Esophagus (tissue), 2 donors: Measurements from ENCODE around the gene MYH16. TPM values are rescaled to one million over a fixed set of nuclear protein-coding genes. Genes with fewer than 3 reads are reported as not detected.

Experiments
- H3K27ac ChIP-seq, 2 donors: one replicate each; pipeline ENCODE4 v1.5.1; 2013; ENCODE audit warnings: low read depth in 2 of 2, mild to moderate bottlenecking in 2 of 2, inconsistent platforms in 1 of 2, low read length in 1 of 2, moderate library complexity in 1 of 2
- H3K27me3 ChIP-seq, 2 donors: one replicate each; pipeline ENCODE4 v1.6.1; 2013; ENCODE audit warnings: low read length in 2 of 2, control low read depth in 1 of 2, mild to moderate bottlenecking in 1 of 2; ENCODE audit not compliant: insufficient read depth in 2 of 2, control insufficient read depth in 1 of 2
- H3K36me3 ChIP-seq, 2 donors: one replicate each; pipeline ENCODE4 v1.6.1; 2013; ENCODE audit warnings: low read length in 1 of 2; ENCODE audit not compliant: control insufficient read depth in 2 of 2, insufficient read depth in 2 of 2
- H3K4me1 ChIP-seq, 2 donors: one replicate each; pipeline ENCODE4 v1.6.1; 2013; ENCODE audit warnings: low read length in 1 of 2; ENCODE audit not compliant: control insufficient read depth in 2 of 2, insufficient read depth in 2 of 2
- H3K4me3 ChIP-seq, 2 donors: one replicate each; pipeline ENCODE4 v1.5.1; 2013; ENCODE audit warnings: low read length in 2 of 2, mild to moderate bottlenecking in 2 of 2, low read depth in 1 of 2, moderate library complexity in 1 of 2
- H3K9me3 ChIP-seq, 2 donors: one replicate each; pipeline ENCODE4 v1.6.1; 2013; ENCODE audit warnings: mild to moderate bottlenecking in 2 of 2, low read depth in 1 of 2, low read length in 1 of 2, moderate library complexity in 1 of 2; ENCODE audit not compliant: control insufficient read depth in 2 of 2, insufficient read depth in 1 of 2
- WGBS, 2 donors: extraction: QIAGEN DNeasy Blood & Tissue Kit; methylation state at CpG; one replicate each; pipeline ENCODE4 v1.1.7; 2013; 5-methylcytosine and 5-hydroxymethylcytosine counted together
- polyA plus RNA-seq, 2 donors: library from polyadenylated mRNA; stranded (reverse); fragments of 200-250 nt; gene quantifications; one replicate each; pipeline ENCODE4 v1.2.3, GENCODE V29; 2013
- donor health status: healthy with polysubstance abuse.
- donor health status: Bipolar disorder and iron deficiency.

Gene MYH16
- polyA plus RNA-seq, 2 donors, result 0.04 TPM; not detected in 1

GRCh38 chr7:99292127-99292526 is 19.5 kb downstream of the MYH16 start:
- Histone ChIP-seq H3K9me3 (no peaks in the 10 kb centered on the region), H3K4me1 (no peaks in the 10 kb centered on the region), H3K36me3 (no peaks in the 10 kb centered on the region), H3K4me3 (no peak overlapping the region), H3K27ac (no peak overlapping the region), H3K27me3 (no peaks in the 10 kb centered on the region)
- 89 to 93% methylated on average over 14 of the region's 14 CpGs for WGBS, 2 donors

- Histone ChIP-seq H3K4me3 (no peak overlapping the region), H3K27ac (peak overlapping the region in 1 of 2 donors; percentile 14), H3K9me3 (no peaks in the 10 kb centered on the region), H3K36me3 (no peaks in the 10 kb centered on the region), H3K4me1 (no peaks in the 10 kb centered on the region), H3K27me3 (no peaks in the 10 kb centered on the region)
- WGBS, 2 donors, result 97 to 100% methylated on average over 1 of the region's 1 CpG
Measured at GRCh38 chr7:99293167-99293566, 20.5 kb downstream of the MYH16 start.

GRCh38 chr7:99293650-99294049 is 21.0 kb downstream of the MYH16 start:
- H3K27me3 ChIP-seq, result no peaks in the 10 kb centered on the region
- no peaks in the 10 kb centered on the region for H3K9me3 ChIP-seq
- H3K4me3 ChIP-seq, result no peak overlapping the region
- H3K36me3 ChIP-seq, result no peaks in the 10 kb centered on the region
- no peaks in the 10 kb centered on the region for H3K4me1 ChIP-seq
- H3K27ac ChIP-seq, result no peak overlapping the region
- 79 to 80% methylated on average over 4 of the region's 4 CpGs for WGBS, 2 donors

- no peaks in the 10 kb centered on the region for H3K9me3 ChIP-seq
- 86 to 88% methylated on average over 5 of the region's 5 CpGs for WGBS, 2 donors
- no peaks in the 10 kb centered on the region for H3K4me1 ChIP-seq
- H3K27me3 ChIP-seq, result no peaks in the 10 kb centered on the region
- H3K4me3 ChIP-seq, result no peak overlapping the region
- H3K36me3 ChIP-seq, result no peaks in the 10 kb centered on the region
- H3K27ac ChIP-seq, result no peak overlapping the region
Measured at GRCh38 chr7:99296471-99296870, 23.8 kb downstream of the MYH16 start.

GRCh38 chr7:99301496-99301895 is 28.9 kb downstream of the MYH16 start:
- no peaks in the 10 kb centered on the region for H3K4me1 ChIP-seq
- no peaks in the 10 kb centered on the region for H3K27me3 ChIP-seq
- H3K9me3 ChIP-seq, result no peaks in the 10 kb centered on the region
- no peaks in the 10 kb centered on the region for H3K36me3 ChIP-seq
- H3K4me3 ChIP-seq, result no peak overlapping the region
- 89 to 91% methylated on average over 19 of the region's 19 CpGs for WGBS, 2 donors
- no peak overlapping the region for H3K27ac ChIP-seq

- no peak overlapping the region for H3K27ac ChIP-seq
- no peaks in the 10 kb centered on the region for H3K36me3 ChIP-seq
- no peaks in the 10 kb centered on the region for H3K27me3 ChIP-seq
- no peak overlapping the region for H3K4me3 ChIP-seq
- H3K9me3 ChIP-seq, result no peaks in the 10 kb centered on the region
- no peaks in the 10 kb centered on the region for H3K4me1 ChIP-seq
- 90 to 92% methylated on average over 16 of the region's 16 CpGs for WGBS, 2 donors
Measured at GRCh38 chr7:99305473-99306260, 33.0 kb downstream of the MYH16 start.

GRCh38 chr7:99308461-99309074 is 35.9 kb downstream of the MYH16 start:
- WGBS, 2 donors, result 79 to 81% methylated on average over 7 of the region's 7 CpGs
- H3K4me3 ChIP-seq, result no peak overlapping the region
- H3K27ac ChIP-seq, result peak overlapping the region in 1 of 2 donors; percentile 47
- no peaks in the 10 kb centered on the region for H3K9me3 ChIP-seq
- no peaks in the 10 kb centered on the region for H3K4me1 ChIP-seq
- H3K27me3 ChIP-seq, result no peaks in the 10 kb centered on the region
- H3K36me3 ChIP-seq, result no peaks in the 10 kb centered on the region

GRCh38 chr7:99309111-99309510 is 36.5 kb downstream of the MYH16 start:
- H3K4me3 ChIP-seq, result no peak overlapping the region
- no peaks in the 10 kb centered on the region for H3K4me1 ChIP-seq
- 84 to 86% methylated on average over 7 of the region's 7 CpGs for WGBS, 2 donors
- H3K27me3 ChIP-seq, result no peaks in the 10 kb centered on the region
- no peak overlapping the region for H3K27ac ChIP-seq
- H3K36me3 ChIP-seq, result no peaks in the 10 kb centered on the region
- H3K9me3 ChIP-seq, result no peaks in the 10 kb centered on the region

GRCh38 chr7:99310004-99310403 is 37.4 kb downstream of the MYH16 start:
- no peaks in the 10 kb centered on the region for H3K9me3 ChIP-seq
- H3K27ac ChIP-seq, result no peak overlapping the region
- no peaks in the 10 kb centered on the region for H3K27me3 ChIP-seq
- no peaks in the 10 kb centered on the region for H3K36me3 ChIP-seq
- WGBS, 2 donors, result 96% methylated on average over 4 of the region's 4 CpGs
- no peak overlapping the region for H3K4me3 ChIP-seq
- H3K4me1 ChIP-seq, result no peaks in the 10 kb centered on the region

DNA sequence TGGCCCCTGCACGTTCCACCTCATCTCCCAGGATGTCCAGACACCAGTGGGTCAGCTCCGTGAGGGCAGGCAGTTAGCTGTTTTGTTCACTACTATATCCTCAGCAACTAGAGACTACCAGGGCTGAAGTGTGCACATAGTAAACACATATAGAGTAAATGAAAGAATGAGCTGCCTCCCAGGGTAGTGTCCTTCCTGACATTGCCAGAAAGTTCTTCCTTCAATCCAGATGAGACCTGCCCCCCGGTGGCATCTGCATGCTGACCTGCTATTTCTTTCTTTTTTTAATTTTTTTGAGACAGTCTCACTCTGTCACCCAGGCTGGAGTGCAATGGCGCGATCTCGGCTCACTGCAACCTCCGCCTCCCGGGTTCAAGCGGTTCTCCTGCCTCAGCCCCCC is 39.1 kb downstream of the MYH16 start:
- Histone ChIP-seq H3K27me3 (no peaks in the 10 kb centered on the region), H3K4me1 (no peaks in the 10 kb centered on the region), H3K4me3 (no peak overlapping the region), H3K9me3 (no peaks in the 10 kb centered on the region), H3K27ac (no peak overlapping the region), H3K36me3 (no peaks in the 10 kb centered on the region)
- WGBS, 2 donors, result 87 to 89% methylated on average over 9 of the region's 9 CpGs
